Measurements from ENCODE around the gene DCAF7.

DCAF7 gene

GRCh38 chr17:63544467-63545301, 5.6 kb upstream of the DCAF7 start:
- DNase-seq (ENCODE audit: low read depth, low spot score): no peak

GRCh38 chr17:63546308-63547082, 3.8 kb upstream of the DCAF7 start:
- no peak for DNase-seq (ENCODE audit: low read depth, low spot score)

DNA sequence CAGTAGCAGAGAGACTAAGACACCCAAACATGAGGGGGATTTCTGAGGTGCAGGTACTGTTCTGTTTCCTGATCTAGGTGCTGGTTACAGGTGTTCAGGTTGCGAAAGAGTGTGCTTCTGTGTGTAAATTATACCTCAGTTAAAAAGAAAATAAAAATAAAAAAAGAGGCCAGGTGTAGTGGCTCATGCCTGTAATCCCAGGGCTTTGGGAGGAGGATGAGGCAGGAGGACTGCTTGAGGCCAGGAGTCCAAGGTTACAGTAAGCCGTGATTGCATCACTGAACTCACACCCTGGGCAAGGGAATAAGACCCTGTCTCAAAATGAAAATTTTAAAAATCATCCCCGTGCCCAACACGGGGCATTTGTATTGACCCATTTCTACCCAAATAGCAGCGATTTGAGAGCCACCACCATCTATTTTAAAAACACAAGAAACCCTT, 3.2 kb upstream of the DCAF7 start:
- DNase-seq (ENCODE audit: low read depth, low spot score): no peak

- no peak for DNase-seq (ENCODE audit: low read depth, low spot score)
These were observed 860 bp upstream of the DCAF7 start for GRCh38 chr17:63549289-63549945.

DNA sequence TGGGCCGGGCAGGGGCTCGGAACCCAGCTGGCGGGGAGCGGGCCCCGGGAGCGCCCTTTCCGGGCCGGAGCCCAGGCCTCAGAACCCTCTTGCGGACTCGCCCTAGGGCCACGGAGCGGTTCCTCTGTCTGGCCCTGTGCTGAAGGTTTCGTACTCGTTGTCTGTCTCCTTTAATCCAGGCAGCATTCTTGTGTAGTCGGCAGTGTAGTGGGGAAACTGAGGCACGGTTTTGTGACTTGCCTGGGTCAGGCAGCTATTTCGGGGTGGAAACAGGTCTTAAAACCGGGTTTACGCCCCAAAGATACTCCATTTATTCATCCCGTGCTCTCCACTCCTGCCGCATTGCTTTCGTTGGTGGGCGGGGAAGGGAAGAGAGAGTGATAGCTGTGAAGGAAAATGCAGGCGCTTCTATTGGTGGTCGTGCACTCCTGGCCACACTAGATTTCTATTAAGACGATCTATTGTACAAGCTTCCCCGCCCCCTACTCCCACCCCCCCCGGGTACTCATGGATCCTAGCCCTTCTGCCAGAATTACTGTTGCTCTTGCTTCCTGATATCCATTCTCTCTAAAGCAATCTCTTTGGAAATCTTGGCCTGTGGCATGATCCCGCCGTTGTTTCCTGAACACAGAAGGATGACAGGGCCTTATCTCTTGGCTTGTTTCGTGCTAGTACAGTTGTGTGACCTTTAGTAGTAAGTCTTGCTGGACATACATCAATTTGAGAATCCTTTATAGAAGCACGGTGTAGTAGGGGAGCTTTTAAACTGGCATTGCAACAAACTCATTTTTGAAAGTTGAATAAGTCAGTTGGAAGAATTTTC, 751 bp downstream of the DCAF7 start:
- DNase-seq (ENCODE audit: low read depth, low spot score): no peak

DNA sequence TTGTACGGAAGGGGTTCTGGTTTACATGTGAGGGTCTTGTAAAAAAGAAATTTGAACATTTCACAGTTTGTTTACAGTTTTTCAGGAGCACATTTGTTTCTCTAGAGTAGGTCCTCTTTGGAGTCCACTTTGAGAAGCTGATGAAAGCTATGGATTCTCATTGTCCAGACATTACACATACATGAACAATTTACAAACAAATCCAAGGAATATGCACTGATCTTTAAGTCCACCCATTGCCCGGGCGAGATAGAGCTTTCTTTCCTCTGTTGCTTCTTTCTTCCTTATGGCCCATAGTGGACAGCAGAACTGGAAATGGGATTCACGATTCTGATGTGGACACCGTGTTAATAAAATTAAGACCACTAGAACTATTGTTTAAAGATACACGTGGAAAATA, 1.9 kb downstream of the DCAF7 start:
- DNase-seq (ENCODE audit: low read depth, low spot score): no peak

- no peak for DNase-seq (ENCODE audit: low read depth, low spot score)
These were observed 5.4 kb downstream of the DCAF7 start for GRCh38 chr17:63555500-63556156.

- no peak for DNase-seq (ENCODE audit: low read depth, low spot score)
These were observed 7.1 kb downstream of the DCAF7 start for GRCh38 chr17:63557416-63557815.

DNA sequence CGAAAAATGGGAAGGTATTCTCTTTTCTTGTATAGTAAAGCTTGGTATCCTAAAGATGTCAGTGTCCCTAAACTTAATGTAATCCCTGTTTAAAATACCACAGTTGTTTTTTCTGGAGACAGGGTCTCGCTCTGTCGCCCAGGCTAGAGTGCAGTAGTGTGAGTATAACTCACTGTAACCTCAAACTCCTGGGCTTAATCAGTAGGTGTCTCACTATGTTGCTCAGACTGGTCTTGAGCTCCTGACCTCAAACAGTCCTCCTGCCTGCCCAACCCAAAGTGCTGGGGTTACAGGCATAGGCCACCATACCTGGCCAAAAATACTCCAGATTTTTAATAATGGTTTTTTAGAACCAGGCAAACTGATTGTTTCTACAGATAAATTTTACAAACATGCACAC, 8.2 kb downstream of the DCAF7 start:
- DNase-seq (ENCODE audit: low read depth, low spot score): no peak

- DNase-seq (ENCODE audit: low read depth, low spot score): no peak
These were observed 11.5 kb downstream of the DCAF7 start for GRCh38 chr17:63561819-63562218.

DNA sequence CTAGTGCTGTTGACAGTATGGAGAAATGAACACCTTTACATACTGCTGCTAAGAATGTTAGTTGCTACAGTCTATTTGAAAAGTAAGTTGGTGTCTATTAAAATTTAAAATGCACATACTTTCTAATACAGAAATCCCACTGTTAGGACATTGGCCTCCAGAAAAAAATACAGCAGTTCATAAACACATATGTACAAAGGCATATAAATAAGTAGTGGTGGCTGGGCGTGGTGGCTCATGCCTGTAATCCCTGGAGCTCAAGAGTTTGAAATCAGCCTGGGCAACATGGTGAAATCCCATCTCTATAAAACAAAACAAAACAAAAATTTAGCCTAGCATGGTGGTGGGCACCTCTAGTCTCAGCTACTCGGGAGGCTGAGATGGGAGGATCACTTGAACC, 13.1 kb downstream of the DCAF7 start:
- no peak for DNase-seq (ENCODE audit: low read depth, low spot score)

- DNase-seq (ENCODE audit: low read depth, low spot score): no peak
These were observed 14.3 kb downstream of the DCAF7 start for GRCh38 chr17:63564562-63564961.

DNA sequence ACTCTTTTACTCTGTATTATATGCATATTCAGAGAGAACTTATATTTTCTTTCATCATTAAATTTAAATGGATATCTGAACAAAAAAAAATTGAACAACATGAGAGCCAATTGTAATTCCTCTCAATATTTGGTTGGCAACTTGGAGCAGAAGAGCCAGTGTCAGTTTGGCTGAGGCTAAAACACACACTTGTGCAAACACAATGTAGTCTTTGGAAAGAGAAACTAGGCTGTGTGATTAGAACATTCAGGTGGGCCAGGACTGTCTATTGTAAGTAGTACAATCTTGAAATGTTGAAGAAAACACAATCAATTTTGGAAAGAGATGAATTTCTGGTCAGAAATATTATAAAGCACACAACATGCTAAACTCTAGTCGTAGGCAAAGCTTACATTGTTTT, 17.0 kb downstream of the DCAF7 start:
- DNase-seq (ENCODE audit: low read depth, low spot score): no peak

DNA sequence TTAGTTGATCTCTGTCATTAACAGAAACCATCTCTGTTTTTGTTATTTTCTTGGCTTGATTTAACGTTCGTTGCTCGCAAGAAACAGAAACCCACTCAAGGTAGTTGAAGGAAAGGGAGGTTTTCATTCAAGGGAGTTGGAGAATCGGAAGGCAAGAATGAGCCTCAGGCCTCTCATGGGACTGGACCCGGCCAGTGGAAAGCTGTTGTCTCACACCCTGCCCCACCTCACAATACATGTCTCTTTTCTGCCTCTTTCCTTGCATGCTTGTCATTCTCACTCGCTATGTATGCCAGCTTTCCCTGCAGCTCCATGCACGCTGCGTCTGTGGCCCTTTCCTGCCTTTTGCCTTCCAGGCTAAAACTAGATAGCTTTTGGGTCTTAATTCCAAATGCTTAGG, 18.3 kb downstream of the DCAF7 start:
- DNase-seq (ENCODE audit: low read depth, low spot score): no peak

DNA sequence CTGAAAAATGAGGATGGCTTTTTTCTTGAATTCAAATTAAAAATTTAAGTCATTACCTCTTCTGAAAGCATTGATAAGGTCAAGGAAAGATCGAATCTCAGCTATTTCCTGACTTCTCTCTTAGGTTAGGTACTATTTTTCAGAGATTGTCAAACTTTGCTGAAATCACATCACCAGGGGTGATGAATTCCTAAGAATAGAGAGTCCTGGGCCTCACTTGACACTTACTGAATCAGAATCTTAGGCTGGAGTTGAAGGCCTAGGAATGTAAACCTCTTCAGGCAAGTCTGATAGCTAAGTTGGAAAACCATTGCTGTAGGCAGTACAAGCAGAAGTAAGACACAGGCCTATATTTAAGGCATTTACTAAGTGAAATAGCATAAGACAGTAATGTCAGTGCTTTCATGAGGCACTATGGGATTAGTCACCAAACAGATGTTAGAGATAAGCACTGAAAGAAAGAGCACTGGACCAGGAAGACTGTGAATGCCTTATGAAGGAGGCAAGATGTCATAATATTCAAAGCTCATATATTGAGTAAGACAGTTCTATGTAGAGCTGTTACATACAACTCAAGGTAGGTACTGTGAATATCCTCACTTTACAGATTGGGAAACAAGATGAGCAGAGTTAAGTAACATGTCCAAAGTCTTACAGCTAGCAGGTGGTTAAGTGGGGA, 21.5 kb downstream of the DCAF7 start:
- no peak for DNase-seq (ENCODE audit: low read depth, low spot score)

DNA sequence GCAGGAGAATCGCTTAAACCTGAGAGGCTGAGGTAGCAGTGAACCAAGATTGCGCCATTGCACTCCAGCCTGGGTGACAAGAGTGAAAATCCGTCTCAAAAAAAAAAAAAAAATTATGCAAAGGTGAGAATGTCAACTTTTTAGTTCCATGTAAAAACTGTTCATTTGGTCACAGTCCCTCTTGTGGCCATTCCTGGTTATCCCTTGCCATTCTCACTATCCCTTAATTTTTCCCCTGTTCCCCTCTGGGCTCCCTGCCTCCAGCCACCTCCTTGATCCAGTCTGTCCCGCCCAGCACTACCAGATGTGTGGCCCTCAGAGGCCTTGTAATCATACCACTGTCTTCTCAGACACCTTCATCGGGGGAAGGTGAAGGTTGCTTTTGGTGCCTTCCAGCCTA, 23.4 kb downstream of the DCAF7 start:
- no peak for DNase-seq (ENCODE audit: low read depth, low spot score)

DNA sequence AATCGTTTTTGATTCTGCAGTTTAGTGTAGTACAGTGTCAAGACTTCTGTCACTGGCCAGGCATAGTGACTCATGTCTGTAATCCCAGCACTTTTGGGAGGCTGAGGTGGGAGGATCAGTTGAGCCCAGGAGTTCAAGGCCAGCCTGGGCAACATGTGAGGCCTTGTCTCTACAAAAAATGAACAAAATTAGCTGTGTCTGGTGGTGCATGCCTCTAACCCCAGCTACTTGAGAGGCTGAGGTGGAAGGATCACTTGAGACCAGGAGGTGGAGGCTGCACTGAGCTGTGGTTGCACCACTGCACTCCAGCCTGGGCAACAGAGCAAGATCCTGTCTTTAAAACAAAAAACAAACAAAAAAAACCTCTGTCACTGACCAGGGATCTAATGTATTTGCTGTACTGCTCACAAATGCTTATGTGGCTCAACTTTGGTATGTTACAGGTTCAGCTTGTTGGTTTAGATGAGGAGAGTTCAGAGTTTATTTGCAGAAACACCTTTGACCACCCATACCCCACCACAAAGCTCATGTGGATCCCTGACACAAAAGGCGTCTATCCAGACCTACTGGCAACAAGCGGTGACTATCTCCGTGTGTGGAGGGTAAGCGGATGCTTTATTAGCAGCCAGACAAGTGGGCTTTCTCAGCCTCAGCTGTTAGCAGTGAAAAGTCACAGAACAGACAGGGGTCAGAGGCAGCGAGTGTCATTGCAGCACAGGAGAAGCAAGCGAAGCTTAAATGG, 27.9 kb downstream of the DCAF7 start:
- DNase-seq (ENCODE audit: low read depth, low spot score): no peak

DNA sequence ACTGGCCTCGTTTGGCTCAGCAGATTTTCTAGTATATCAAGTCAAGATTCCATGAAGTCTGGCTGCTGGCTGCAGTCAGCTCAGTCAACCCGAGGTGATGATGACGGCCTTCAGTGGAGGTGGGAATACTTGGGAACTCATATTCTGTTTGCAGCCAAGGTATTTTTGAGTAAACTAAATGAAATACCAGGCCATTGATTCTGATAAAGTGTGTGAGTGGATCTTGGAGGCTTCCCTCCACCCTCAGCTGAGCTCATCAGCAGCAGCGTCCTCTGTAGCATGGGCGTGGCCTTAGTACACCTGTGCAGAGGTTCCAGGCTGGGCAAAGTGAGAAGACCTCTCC, 28.5 kb downstream of the DCAF7 start:
- DNase-seq (ENCODE audit: low read depth, low spot score): no peak

- no peak for DNase-seq (ENCODE audit: low read depth, low spot score)
These were observed 29.4 kb downstream of the DCAF7 start for GRCh38 chr17:63579633-63580032.

- no peak for DNase-seq (ENCODE audit: low read depth, low spot score)
These were observed 37.5 kb downstream of the DCAF7 start for GRCh38 chr17:63587770-63588169.
